Suprapubic skin (tissue), 4 donors: ENCODE results near the gene AGR2. TPM values are rescaled to one million over a fixed set of nuclear protein-coding genes. Genes with fewer than 3 reads are reported as not detected.

Experiments used
- DNase-seq, 2 donors: peaks; one replicate each; pipeline ENCODE4 v3.0.0-alpha.2; 2019; ENCODE audit warnings: low spot score in 2 of 2
- H3K27ac ChIP-seq: fragments of 200-600 bp; sonication (generic); one replicate; pipeline ENCODE4 v1.5.1; 2019
- H3K27me3 ChIP-seq: fragments of 200-600 bp; sonication (generic); one replicate; pipeline ENCODE4 v1.5.1; 2019
- H3K36me3 ChIP-seq: fragments of 200-600 bp; sonication (generic); one replicate; pipeline ENCODE4 v1.5.1; 2019
- H3K4me1 ChIP-seq: fragments of 200-600 bp; sonication (generic); one replicate; pipeline ENCODE4 v1.5.1; 2019
- H3K4me3 ChIP-seq: fragments of 200-600 bp; sonication (generic); one replicate; pipeline ENCODE4 v1.5.1; 2019; ENCODE audit warnings: mild to moderate bottlenecking
- H3K9me3 ChIP-seq: fragments of 200-600 bp; sonication (generic); one replicate; pipeline ENCODE4 v1.5.1; 2019
- CTCF ChIP-seq, 2 donors: fragments of 200-600 bp in 1 of 2; fragments of 450-650 bp in 1 of 2; sonication (generic) in 1 of 2; IDR thresholded peaks; one replicate each; pipeline ENCODE4 v1.5.1; 2016 to 2019; ENCODE audit warnings: antibody characterized with exemption in 2 of 2, mild to moderate bottlenecking in 1 of 2, moderate library complexity in 1 of 2
- EP300 ChIP-seq: sonication (generic); formaldehyde crosslinking; IDR thresholded peaks from one replicate; pipeline ENCODE4 v1.6.1; 2017; ENCODE audit warnings: antibody characterized with exemption
- POLR2A ChIP-seq, 2 donors: fragments of 450-650 bp; IDR thresholded peaks; one replicate each; pipeline ENCODE4 v1.6.1; 2017; ENCODE audit warnings: antibody characterized with exemption in 2 of 2, mild to moderate bottlenecking in 2 of 2, moderate library complexity in 2 of 2
- POLR2AphosphoS5 ChIP-seq, 3 donors: sonication (generic); formaldehyde crosslinking; IDR thresholded peaks; one replicate each; pipeline ENCODE4 v1.6.1; 2017; ENCODE audit warnings: antibody characterized with exemption in 3 of 3
- WGBS: methylation state at CpG from one replicate; pipeline ENCODE4 v1.1.5; 2018; 5-methylcytosine and 5-hydroxymethylcytosine counted together
- total RNA-seq, 4 donors: library from RNA; depleted of rRNA; stranded (reverse); fragments of >200 nt; gene quantifications; one replicate each; pipeline ENCODE4 v1.1.0, GENCODE V29; 2016

The AGR2 gene
- total RNA-seq, 4 donors from 2014 or later: 8.5 to 19.3 (median 15.8) TPM; not detected in 1

GRCh38 chr7:16795624-16796023 lies 9.2 kb downstream of the AGR2 start:
- Histone ChIP-seq H3K4me3 (no peak overlapping the region), H3K36me3 (no peaks in the 10 kb centered on the region), H3K9me3 (no peaks in the 10 kb centered on the region), H3K4me1 (no peaks in the 10 kb centered on the region), H3K27ac (no peak overlapping the region), H3K27me3 (no peaks in the 10 kb centered on the region)
- no peak for TF ChIP-seq POLR2AphosphoS5 (IDR thresholded peaks at IDR 0.05)
- no peak for TF ChIP-seq POLR2A (IDR thresholded peaks at IDR 0.05)
- TF ChIP-seq EP300: no peak
- TF ChIP-seq CTCF (IDR thresholded peaks at IDR 0.05): no peak
- WGBS: 45% methylated on average over 6 of the region's 6 CpGs
- DNase-seq: no peak

GRCh38 chr7:16794986-16795385 lies 9.8 kb downstream of the AGR2 start:
- WGBS: 59% methylated on average over 3 of the region's 3 CpGs
- H3K9me3 ChIP-seq: no peaks in the 10 kb centered on the region
- H3K27ac ChIP-seq: no peak overlapping the region
- H3K36me3 ChIP-seq: no peaks in the 10 kb centered on the region
- TF ChIP-seq POLR2AphosphoS5 (IDR thresholded peaks at IDR 0.05) (no peak), POLR2A (IDR thresholded peaks at IDR 0.05) (no peak), CTCF (IDR thresholded peaks at IDR 0.05) (no peak), EP300 (no peak)
- no peak for DNase-seq
- no peak overlapping the region for H3K4me3 ChIP-seq
- no peaks in the 10 kb centered on the region for H3K4me1 ChIP-seq
- H3K27me3 ChIP-seq: no peaks in the 10 kb centered on the region

GRCh38 chr7:16791905-16792698 lies 12.7 kb downstream of the AGR2 start:
- Histone ChIP-seq H3K27ac (no peak overlapping the region), H3K4me1 (no peaks in the 10 kb centered on the region), H3K9me3 (no peaks in the 10 kb centered on the region), H3K4me3 (no peak overlapping the region), H3K36me3 (no peaks in the 10 kb centered on the region), H3K27me3 (no peaks in the 10 kb centered on the region)
- no peak for TF ChIP-seq CTCF (IDR thresholded peaks at IDR 0.05)
- TF ChIP-seq POLR2AphosphoS5 (IDR thresholded peaks at IDR 0.05): no peak
- no peak for TF ChIP-seq POLR2A (IDR thresholded peaks at IDR 0.05)
- DNase-seq: no peak
- WGBS: 57% methylated on average over 5 of the region's 5 CpGs

- Histone ChIP-seq H3K36me3 (no peaks in the 10 kb centered on the region), H3K9me3 (no peaks in the 10 kb centered on the region), H3K4me3 (no peak overlapping the region), H3K27me3 (no peaks in the 10 kb centered on the region), H3K27ac (no peak overlapping the region), H3K4me1 (no peaks in the 10 kb centered on the region)
- no peak for TF ChIP-seq POLR2AphosphoS5 (IDR thresholded peaks at IDR 0.05)
- TF ChIP-seq EP300: no peak
- no peak for TF ChIP-seq CTCF (IDR thresholded peaks at IDR 0.05)
- TF ChIP-seq POLR2A (IDR thresholded peaks at IDR 0.05): no peak
- WGBS: 32% methylated on average over 1 of the region's 1 CpG
- DNase-seq: no peak
These were observed 13.7 kb downstream of the AGR2 start for GRCh38 chr7:16791071-16791470.

GRCh38 chr7:16787127-16787526 lies 17.7 kb downstream of the AGR2 start:
- Histone ChIP-seq H3K4me1 (no peaks in the 10 kb centered on the region), H3K4me3 (no peak overlapping the region), H3K27ac (no peak overlapping the region), H3K36me3 (peaks cover 3% of the 10 kb centered on the region), H3K9me3 (no peaks in the 10 kb centered on the region), H3K27me3 (no peaks in the 10 kb centered on the region)
- WGBS: 93% methylated on average over 1 of the region's 1 CpG
- TF ChIP-seq POLR2A (IDR thresholded peaks at IDR 0.05): no peak
- TF ChIP-seq CTCF (IDR thresholded peaks at IDR 0.05): no peak
- TF ChIP-seq EP300: no peak
- no peak for TF ChIP-seq POLR2AphosphoS5 (IDR thresholded peaks at IDR 0.05)
- no peak for DNase-seq
